SU-DHL-6 (cell line): ENCODE measurements around the gene SIK3.

Experiments
- H2AFZ ChIP-seq: fragments of 200-600 bp; sonication (generic); 2 replicates; pipeline ENCODE4 v1.6.1; 2014; ENCODE audit warnings: low read depth, mild to moderate bottlenecking, moderate library complexity, mixed read lengths, antibody characterized with exemption, low read length; ENCODE audit not compliant: severe bottlenecking
- H3F3A ChIP-seq: fragments of 200-600 bp; shearing (Covaris generic); 2 replicates; pipeline ENCODE4 v1.6.0; 2016; ENCODE audit warnings: antibody characterized with exemption, mild to moderate bottlenecking; ENCODE audit not compliant: insufficient read depth
- H3K27ac ChIP-seq: fragments of 200-600 bp; sonication (generic); 2 replicates; pipeline ENCODE4 v1.5.1; 2016; ENCODE audit warnings: low read depth, mild to moderate bottlenecking, low read length, moderate library complexity, mixed read lengths
- H3K27me3 ChIP-seq: fragments of 200-600 bp; sonication (generic), shearing (Covaris generic); 2 replicates; pipeline ENCODE4 v1.6.0; 2014; ENCODE audit warnings: mild to moderate bottlenecking, low read length
- H3K36me3 ChIP-seq: fragments of 200-600 bp; sonication (generic); 2 replicates; pipeline ENCODE4 v1.6.1; 2014; ENCODE audit warnings: mild to moderate bottlenecking, low read length, mixed read lengths
- H3K4me2 ChIP-seq: fragments of 300-600, 200-600 bp; shearing (Covaris generic), sonication (generic); 2 replicates; pipeline ENCODE4 v1.6.0; 2014; ENCODE audit warnings: low read length, low read depth, mild to moderate bottlenecking; ENCODE audit not compliant: poor library complexity, severe bottlenecking
- H3K4me3 ChIP-seq: fragments of 200-600 bp; sonication (generic); 2 replicates; pipeline ENCODE4 v1.5.1; 2014; ENCODE audit warnings: antibody characterized with exemption, low read length, mild to moderate bottlenecking, mixed read lengths; ENCODE audit not compliant: insufficient read depth, poor library complexity, severe bottlenecking
- H3K79me2 ChIP-seq: fragments of 200-600 bp; sonication (generic); 2 replicates; pipeline ENCODE4 v1.6.1; 2014; ENCODE audit warnings: mild to moderate bottlenecking, low read length, moderate library complexity; ENCODE audit not compliant: insufficient read depth
- H3K9ac ChIP-seq: fragments of 200-600 bp; sonication (generic); 2 replicates; pipeline ENCODE4 v1.7.0; 2014; ENCODE audit warnings: mild to moderate bottlenecking, low read length
- H3K9me2 ChIP-seq: fragments of 200-600 bp; sonication (generic); replicated peaks from 2 replicates; pipeline ENCODE4 v1.6.1; 2014; ENCODE audit warnings: low read length; ENCODE audit not compliant: insufficient read depth
- H3K9me3 ChIP-seq: fragments of 200-600 bp; sonication (generic); 2 replicates; pipeline ENCODE4 v1.6.1; 2014; ENCODE audit warnings: low read length, mixed read lengths; ENCODE audit not compliant: insufficient read depth
- H4K20me1 ChIP-seq: fragments of 200-600 bp; sonication (generic); 2 replicates; pipeline ENCODE4 v1.6.1; 2014; ENCODE audit warnings: low read depth, mild to moderate bottlenecking, antibody characterized with exemption, low read length, moderate library complexity, mixed read lengths
- EZH2phosphoT487 ChIP-seq: fragments of 200-600 bp; sonication (generic), shearing (Covaris generic); conservative IDR thresholded peaks from 2 replicates; pipeline ENCODE4 v1.6.1; 2018; ENCODE audit warnings: mild to moderate bottlenecking, antibody characterized with exemption, low read length, moderate library complexity, mixed read lengths
- TF ChIP-seq, protein P1 (sequence below): fragments of 200-600 bp; sonication (generic); IDR thresholded peaks from one replicate; pipeline ENCODE4 v1.5.1; 2017; ENCODE audit warnings: antibody characterized with exemption, mild to moderate bottlenecking, low read length, moderate library complexity; ENCODE audit not compliant: insufficient read depth, poor library complexity, severe bottlenecking

SIK3 gene

DNA sequence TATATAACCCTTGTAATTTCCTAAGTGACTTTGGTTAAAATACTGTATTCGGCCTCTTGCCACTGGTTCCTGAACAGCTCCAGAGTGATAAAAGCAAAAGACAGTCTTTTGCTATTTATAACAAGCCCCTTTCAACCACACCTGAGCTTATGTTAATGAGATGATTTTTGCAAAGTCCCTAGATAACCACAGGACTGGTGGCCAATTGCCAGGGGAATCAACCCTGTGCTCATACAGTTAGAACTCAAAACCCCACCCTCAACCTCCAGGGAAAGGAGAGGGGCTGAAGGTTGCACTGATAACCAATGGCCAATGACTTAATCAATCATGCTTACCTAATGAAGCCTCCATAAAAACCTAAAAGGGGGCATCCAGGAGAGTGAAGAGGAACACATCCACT is 77.9 kb downstream of the SIK3 start:
- H3K9me3 ChIP-seq, result no peaks in the 10 kb centered on the region
- no peak overlapping the region for H2AFZ ChIP-seq
- H4K20me1 ChIP-seq, result no peaks in the 10 kb centered on the region
- TF ChIP-seq, protein P1, sequence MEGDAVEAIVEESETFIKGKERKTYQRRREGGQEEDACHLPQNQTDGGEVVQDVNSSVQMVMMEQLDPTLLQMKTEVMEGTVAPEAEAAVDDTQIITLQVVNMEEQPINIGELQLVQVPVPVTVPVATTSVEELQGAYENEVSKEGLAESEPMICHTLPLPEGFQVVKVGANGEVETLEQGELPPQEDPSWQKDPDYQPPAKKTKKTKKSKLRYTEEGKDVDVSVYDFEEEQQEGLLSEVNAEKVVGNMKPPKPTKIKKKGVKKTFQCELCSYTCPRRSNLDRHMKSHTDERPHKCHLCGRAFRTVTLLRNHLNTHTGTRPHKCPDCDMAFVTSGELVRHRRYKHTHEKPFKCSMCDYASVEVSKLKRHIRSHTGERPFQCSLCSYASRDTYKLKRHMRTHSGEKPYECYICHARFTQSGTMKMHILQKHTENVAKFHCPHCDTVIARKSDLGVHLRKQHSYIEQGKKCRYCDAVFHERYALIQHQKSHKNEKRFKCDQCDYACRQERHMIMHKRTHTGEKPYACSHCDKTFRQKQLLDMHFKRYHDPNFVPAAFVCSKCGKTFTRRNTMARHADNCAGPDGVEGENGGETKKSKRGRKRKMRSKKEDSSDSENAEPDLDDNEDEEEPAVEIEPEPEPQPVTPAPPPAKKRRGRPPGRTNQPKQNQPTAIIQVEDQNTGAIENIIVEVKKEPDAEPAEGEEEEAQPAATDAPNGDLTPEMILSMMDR, result no peak
- H3K79me2 ChIP-seq, result peaks cover 9% of the 10 kb centered on the region; the same call in 1 of the 2 replicates
- no peak overlapping the region for H3K4me2 ChIP-seq
- H3K36me3 ChIP-seq, result no peaks in the 10 kb centered on the region
- H3K9ac ChIP-seq, result no peak overlapping the region
- no peaks in the 10 kb centered on the region for H3K27me3 ChIP-seq
- H3K4me3 ChIP-seq, result no peak overlapping the region
- no peak overlapping the region for H3K27ac ChIP-seq
- H3F3A ChIP-seq, result no peaks in the 10 kb centered on the region
- H3K9me2 ChIP-seq, result no peaks in the 10 kb centered on the region

DNA sequence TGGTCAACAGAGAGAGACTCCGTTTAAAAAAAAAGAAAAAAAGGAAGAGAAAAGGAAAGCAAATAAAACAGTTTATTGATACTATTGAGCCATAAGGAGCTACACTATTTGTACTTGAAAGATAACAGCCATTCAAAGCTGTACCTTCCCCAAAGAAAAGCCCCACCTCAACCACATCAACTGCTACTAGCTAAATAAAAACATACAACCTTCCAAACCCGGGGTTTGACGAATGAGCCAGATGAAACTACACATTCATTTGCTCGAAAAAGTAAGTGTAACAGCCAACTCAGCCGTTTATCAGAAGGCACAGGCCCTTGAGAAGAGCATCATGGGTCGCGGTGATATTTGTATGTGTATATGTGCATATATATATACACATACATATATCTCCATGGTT is 78.4 kb downstream of the SIK3 start:
- Histone ChIP-seq H3K4me3 (no peak overlapping the region), H3K4me2 (no peak overlapping the region), H3K27ac (no peak overlapping the region), H3F3A (no peaks in the 10 kb centered on the region), H3K27me3 (no peaks in the 10 kb centered on the region), H3K79me2 (peaks cover 9% of the 10 kb centered on the region; the same call in 1 of the 2 replicates), H4K20me1 (no peaks in the 10 kb centered on the region), H3K9me3 (no peaks in the 10 kb centered on the region), H3K9me2 (no peaks in the 10 kb centered on the region), H3K36me3 (no peaks in the 10 kb centered on the region), H2AFZ (no peak overlapping the region), H3K9ac (no peak overlapping the region)
- TF ChIP-seq, protein P1, result no peak
- TF ChIP-seq EZH2phosphoT487, result no peak

DNA sequence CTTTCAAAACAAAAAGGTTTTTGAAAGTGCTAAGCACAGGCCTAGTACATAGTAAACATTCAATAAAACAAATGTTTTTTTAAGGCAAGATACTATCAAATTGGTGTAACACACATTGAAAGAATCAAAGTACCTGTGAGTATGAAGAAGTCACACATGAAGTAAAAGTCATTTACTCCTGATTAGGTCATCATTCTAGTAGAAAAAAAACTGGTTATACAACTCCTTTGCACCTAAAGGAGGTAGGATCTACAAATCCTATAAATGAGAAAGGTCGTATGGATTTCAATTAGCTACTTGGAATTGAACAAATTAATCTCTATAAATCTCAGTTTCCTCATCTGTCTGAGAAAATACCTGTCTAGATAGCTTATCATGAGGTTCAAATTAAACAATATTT is 80.8 kb downstream of the SIK3 start:
- no peaks in the 10 kb centered on the region for H3K36me3 ChIP-seq
- H3K9me2 ChIP-seq, result no peaks in the 10 kb centered on the region
- H2AFZ ChIP-seq, result no peak overlapping the region
- no peaks in the 10 kb centered on the region for H4K20me1 ChIP-seq
- H3K79me2 ChIP-seq, result peaks cover 9% of the 10 kb centered on the region; the same call in 1 of the 2 replicates
- no peak overlapping the region for H3K4me3 ChIP-seq
- H3K27ac ChIP-seq, result no peak overlapping the region
- TF ChIP-seq, protein P1, result no peak
- TF ChIP-seq EZH2phosphoT487, result no peak
- no peaks in the 10 kb centered on the region for H3K9me3 ChIP-seq
- no peaks in the 10 kb centered on the region for H3F3A ChIP-seq
- H3K27me3 ChIP-seq, result no peaks in the 10 kb centered on the region
- H3K4me2 ChIP-seq, result no peak overlapping the region
- H3K9ac ChIP-seq, result no peak overlapping the region
